IPS DF 4.7 (cell line): Measurements from ENCODE around the gene FSIP2.
A peak's percentile ranks its signal among the peaks of the same experiment; 100 is the strongest.

Experiments
- DNase-seq: peaks from one replicate; pipeline ENCODE4 v3.0.0-alpha.2; 2013; ENCODE audit warnings: low spot score; ENCODE audit errors: extremely low read depth

Gene FSIP2, protein sequence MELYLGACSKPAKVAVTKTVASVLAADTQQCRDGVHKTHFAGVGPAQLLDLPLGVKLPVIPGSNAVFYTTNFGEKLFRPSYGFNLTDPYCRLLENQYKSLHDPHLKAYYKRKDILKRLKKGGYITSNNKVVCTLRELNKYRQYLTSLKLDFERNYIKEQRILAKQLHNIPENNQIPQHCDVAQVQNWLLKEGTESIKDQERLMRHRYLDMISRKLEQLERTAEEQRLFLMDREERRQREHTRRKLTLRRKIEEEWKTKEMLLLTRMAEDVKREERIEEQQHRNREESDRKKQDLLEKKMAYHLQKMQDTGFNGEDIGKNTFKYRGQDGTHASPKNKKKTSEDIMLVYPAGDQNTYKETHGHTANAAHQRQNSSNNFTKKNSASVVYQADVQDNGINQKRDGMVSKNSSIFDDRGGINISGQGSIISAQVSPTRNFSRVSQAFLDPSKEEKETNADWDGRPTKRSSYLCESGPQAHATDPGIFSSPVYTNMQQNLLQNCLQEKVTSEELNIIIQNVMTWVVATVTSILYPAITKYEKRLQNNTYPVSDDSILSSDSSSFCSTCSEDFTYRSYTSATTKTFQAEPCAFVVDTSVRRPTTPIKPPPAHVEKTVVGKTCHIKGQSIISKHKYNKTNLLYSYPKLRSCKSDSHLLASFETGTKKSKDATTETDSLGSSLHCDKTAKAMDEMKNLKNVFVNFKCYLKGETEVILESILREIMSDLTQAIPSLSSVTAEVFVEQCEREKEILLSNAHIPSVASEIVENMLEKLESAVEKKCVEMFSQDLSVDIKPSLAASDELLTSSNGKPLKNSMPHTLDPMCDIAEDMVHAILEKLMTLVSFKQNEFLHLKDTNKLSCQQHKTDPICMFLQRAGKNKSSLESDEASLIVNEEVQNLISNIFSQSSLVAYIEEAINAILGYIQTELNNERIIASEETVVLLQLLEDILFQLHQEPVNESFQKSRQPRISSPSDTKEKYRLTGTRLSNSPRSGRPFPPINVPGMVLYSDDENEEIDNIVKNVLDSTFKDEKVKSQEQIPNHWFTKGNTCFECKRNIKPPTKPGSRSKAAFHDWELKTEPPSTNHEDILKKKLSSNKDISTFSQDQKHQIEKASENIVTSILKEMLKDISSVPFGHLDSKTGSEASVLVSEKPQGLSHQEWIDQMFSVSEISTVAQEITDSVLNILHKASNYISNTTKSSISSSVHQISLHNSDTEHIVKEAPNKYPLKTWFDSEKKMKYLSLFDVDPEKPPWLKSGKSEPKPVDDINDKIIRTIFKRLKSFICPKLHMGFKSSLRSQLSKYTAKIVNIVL (N-terminal part only)

DNA sequence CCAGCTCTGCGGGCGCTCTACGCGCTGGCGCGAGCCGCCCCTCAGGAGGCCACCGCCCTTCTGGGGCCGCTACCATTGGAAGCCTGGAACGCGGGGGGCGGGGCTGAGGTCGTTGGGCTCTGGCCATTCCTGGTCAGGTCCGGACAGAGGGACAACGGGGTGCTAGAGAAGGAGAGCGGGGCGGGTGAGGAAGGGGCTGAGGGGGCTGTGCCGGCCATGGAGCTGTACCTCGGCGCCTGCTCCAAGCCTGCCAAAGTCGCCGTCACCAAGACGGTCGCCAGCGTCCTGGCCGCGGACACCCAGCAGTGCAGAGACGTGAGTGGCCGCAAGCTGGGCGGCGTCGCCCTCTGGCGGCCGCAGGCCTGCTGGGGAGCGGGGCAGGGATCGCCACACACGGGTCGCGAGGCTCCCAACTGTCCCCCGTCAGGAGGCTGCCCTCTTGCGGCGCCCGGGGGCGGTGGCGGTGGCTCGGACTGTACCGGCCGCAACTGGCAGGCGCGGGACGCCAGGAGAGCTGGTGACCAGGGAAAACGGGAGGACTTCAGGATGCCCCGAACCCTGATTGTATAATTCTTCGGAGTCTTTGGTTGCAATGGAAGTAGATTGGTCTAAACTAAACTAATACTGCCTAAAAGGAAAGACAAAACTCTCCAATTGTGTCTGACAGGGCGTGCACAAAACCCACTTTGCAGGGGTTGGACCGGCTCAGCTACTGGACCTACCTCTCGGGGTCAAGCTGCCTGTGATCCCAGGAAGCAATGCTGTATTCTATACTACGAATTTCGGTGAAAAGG, at the start of gene FSIP2:
Gene FSIP2 (plus strand): TSS at position 126 of the 794 bp plus-strand sequence. CDS start 91 bp downstream, at position 217.
- DNase-seq, result peak; percentile 81

DNA sequence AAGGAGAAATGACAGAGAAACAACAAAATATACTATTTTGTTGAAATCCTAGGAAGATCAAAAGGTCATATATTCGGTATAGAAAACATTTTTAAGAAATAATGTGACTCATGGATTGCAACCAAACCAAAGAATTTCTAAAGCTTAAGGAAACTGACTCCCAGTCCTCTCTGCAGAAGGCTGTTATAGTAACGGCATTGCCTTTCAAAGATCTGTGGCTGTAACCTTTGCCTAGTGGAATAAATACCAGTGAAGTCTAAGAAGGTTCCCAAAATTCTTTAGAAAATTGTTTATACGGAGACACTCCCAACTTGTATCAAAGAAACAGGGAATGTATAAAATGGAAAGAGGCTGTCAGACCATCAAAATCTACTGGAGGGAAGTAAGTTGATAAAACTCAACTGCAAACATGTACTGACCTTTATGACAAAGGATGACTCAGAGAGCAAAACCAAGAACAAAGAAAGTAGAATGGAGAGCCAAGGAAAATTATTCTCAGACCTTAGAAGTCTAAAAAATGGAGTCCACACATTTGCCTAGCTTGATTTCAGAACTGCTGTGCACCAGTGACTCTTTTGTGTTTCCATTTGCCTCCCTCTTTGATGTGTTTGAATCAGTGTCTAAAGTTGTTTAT, 48.6 kb upstream of the FSIP2 start:
- DNase-seq, result no peak

DNA sequence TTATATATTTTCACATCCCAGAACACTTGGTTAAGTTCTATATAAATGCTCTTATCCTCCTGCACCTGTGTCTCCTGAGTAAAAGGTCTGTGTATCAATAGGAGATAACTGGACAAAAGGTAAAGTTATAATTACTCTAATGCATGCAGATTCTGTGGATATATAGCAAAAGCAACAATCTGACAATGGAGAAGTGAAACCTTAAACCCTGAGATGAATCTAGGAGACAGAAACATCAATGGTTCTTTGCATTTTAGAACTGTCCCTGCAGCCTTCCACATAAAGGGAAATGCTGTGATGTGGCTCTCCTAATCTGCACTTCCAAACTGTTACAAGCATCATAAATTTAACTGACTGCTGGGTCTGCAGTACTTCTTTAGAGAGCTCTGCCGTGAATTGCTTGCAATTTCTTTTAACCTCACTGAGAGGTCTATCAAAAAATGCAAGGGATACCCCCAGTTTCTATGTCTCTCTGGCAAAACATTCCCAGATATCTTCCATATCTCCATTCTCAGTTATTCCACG, 42.8 kb upstream of the FSIP2 start:
- DNase-seq, result no peak

DNA sequence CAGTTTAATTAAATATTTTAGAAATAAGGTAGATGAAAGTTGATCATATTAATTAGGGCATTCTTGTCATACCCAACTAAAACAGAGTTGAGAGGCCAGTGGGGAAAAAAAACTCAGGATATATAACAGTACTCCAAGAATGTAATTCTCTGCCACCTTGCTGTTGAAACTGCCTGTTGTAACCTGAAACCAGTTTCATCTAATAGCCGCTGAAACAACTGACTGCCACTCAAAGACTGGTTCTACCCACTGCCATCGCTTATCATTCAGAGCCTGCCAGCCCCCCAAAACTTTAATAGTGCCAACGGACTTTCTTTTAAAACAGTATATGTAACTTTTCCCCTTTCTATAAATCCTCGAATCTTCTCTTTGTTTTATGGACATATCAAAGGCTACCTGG, 37.7 kb upstream of the FSIP2 start:
- no peak for DNase-seq

DNA sequence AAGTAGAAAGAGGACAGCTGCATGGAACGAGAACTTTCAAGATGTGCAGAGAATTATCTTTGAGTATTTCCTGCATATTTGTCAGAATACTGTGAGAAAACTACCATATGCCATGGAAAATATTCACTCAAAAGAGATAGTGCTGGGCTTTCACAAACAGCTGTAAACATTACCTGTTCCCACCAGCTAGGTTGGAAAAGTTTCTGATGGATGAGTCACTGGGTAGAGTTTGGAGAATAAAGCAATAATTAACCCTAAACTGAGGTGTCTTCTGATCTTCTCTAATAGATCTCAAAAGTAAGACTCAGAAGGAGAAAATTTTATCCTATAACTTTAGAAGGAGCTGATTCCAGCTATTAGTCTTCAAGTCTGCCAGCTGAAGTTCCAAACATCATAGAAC, 3.9 kb upstream of the FSIP2 start:
- DNase-seq, result no peak

DNA sequence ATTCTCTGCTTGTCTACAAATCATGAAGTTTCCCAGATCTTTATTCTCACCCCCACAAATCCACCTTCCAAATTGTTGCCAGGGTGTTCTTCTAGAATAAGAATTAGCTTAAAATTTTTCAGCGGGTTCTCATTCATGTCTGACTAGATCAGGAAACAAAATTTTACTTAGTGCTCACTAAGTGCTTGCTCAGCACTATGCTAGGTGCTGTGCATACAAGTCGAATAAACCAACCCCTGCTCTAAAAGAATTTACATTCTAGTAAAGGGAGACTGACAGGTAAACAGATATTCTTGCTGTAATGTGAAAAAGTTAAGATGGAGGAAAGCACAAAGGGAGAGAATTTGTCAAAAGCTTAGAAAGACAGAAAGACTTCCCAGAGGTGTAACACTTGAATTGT, 2.4 kb upstream of the FSIP2 start:
- DNase-seq, result no peak

DNA sequence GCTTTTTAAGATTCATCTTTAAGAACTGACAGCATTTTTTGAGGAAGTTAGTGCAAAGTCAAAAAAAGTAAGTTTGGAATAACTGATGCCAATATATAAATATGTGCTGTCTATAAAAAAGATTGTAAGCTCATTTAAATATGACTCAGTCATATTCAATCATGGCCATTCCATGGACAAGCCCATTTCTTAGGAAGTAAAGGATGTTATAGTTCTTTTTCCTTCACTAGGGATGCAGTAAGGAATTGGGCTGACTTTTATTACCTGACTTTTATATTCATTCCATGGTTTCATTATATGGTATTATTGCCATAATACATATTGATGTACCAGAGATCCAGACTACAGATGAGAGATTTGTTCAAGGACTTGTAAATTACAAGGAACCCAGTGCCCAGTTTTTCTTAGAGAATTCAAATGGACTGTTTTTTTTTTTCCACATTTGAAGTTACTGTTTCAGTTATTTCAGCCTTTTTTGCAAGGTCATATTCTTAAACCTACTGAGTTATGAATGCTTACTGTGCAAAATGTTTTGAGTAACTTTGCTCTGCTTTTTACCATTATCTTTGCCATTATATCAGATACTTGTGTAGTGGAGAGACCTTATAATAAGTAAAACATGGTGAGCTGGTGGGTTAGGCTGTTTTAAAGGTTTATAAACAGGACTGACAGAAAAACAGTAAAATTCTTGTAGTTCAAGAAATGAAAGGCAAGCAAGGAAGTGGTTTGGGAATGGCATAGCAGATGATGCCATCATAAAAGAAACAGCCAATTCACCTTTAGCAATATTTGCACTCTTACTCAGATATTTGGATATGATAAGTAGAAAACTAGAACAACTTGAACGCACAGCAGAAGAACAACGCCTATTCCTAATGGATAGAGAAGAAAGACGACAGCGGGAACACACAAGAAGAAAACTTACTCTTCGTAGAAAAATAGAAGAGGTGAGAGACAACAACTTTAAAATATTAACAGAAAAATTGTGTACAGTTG, 7.6 kb downstream of the FSIP2 start:
- no peak for DNase-seq

DNA sequence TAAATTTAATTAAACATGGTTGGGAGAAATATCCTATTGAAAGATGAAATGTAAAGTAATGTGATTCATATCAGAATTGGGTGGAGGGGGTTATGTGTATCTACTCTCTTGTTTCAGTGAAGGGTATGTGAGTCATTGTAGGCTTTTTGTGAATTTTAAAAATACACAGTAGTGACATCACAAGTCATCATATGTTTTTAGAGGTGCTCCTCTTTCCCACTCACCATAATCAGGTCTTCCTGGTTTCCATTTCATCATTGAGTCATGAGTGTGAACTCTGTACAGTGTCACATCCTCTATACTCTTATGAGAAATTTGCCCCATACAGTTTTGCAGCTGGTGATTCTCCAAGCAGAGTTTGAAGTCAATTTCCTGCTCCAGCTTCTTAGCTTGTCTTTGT, 18.8 kb downstream of the FSIP2 start:
- DNase-seq, result no peak

DNA sequence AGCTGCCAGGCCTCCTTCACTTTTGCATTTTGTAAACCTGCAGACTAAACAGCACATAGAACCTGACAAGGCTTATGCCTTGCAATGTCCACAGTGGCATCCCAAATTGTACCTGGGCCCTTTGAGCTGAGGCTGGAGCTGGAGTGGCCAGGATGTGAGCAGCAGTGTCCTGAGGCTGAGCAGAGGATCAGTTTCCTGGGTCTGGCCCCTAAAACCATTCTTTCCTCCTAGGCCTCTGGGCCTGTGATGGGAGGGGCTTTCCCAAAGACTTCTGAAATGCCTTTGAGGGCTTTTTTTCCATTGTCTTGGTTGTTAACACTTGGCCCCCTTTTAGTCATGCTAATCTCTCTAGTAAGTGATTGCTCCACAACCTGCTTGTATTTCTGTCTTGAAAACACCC, 32.8 kb downstream of the FSIP2 start:
- DNase-seq, result no peak

DNA sequence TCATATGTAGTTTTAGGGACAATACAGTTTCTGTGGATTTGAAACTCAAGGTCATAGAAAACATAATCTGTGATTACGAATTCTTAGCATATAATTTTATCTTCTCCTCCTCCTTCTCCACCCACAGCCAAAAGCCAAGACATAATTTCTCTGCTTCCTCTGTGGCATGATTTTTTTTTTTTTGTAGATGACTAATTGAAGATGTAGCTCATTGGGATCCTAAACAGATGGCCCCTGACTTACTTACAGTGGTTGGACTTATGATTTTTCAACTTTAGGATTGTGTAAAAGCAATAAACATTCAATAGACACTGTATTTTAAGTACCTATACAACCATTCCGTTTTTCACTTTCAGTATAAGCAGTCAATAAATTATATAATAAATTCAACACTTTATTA, 42.3 kb downstream of the FSIP2 start:
- DNase-seq, result no peak

DNA sequence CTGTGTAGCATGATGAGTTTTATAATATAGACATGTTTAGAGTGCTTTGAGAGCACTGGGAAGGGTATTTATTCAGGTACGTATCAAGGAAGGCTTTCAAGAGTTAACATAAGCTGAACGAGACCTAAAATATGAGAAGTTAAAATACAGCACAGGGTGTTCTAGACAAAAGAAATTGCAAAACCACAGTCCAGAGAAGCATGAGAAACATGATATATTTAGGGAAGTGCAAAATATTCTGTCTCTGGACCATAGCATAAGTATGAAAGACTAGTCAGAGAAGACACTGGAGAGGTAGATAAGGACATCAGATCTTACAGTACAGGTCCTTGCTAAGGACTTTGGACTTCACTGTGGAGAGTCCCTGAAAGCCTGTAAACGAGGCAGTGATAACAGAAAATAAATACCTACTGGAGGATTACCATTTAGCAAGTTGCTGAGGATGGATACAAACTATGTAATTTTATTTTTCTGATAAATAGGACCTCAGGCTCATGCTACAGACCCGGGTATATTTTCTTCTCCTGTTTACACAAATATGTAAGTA, 43.7 kb downstream of the FSIP2 start:
- DNase-seq, result no peak

DNA sequence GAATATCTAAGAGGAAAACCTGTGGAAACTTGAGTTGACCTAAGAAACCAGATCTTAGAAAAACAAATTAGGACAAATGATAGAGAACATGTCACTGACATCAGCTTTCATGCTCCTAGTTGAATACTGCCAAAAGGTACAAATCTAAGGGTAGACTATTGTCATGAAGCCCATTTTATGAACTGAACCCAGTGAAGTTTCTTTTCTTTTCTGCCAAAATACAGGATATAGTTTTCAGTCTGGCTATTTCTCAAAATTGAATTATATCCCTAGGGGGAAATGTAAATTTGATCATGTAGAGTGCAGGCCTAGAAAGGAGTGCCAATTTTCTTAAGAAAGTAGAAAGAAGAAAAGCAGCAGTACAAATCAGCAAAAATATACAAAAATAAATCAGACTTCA, 46.6 kb downstream of the FSIP2 start:
- DNase-seq, result no peak

DNA sequence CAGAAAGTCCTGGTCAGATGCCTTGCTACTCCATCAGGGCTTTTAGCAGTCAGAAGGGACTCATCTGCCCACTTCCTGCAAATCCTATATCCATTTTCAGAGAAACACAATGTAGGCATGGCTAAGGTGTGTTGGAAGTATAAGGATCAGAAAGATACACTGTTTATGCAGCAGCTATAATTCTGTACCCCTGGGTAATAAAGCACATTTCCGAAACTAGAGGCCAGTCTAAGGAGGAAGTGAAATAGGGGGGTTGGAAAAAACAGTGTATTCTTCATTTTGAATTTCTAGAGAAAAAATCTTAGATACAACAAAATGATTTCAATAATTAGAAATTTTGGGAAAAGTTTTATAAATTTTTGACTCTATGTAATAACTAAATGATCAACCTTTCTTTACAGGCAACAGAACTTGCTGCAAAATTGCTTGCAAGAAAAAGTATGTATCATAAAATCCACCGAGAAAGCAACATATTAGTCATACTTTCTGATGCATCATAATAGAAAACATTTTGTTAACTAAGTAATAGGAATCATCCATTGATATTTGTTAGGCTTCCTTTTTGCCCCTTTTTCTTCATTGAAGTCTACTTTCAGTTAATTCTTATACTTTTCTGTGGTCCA, 47.4 kb downstream of the FSIP2 start:
- DNase-seq, result no peak

DNA sequence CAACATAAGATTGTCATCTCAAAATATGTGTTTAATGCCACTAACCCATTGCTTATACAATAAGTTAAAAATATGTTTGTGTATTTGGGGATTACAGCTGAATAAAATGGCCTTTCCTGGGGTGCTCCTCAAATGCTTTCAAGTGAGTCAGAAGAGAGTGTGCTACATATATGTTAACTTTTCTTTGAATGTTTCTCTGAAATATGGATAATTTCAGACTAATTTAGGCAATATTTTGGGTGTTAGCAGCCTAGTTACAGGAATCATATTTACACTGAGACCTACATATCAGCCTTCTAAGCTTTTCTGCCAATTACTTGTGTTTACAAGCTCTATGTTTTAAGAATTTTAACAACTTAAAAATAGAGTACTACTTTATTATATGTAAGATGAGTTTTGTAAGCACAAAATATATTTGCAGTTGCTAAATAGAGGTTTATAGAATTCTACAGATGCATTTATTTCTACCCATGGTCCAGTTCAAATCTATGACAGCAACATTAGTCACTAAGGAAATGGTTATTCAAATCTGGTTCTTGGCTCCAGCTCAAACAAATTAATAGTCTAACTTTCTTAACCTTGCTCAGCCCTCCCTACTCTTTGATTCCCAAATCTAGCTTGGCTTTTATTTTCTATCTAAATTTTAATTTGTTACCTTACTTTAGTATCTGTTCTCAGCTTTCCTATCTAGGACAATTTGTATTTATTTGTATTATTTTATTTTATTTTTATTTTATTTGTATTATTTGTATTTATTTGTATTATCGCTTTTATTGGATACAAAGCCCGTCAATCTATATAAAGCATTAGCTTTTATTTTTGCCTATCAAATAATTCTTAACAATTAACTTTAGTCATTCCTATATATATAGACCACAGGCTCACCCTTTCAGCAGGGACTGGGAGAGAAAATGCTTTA, 48.9 kb downstream of the FSIP2 start:
- no peak for DNase-seq

DNA sequence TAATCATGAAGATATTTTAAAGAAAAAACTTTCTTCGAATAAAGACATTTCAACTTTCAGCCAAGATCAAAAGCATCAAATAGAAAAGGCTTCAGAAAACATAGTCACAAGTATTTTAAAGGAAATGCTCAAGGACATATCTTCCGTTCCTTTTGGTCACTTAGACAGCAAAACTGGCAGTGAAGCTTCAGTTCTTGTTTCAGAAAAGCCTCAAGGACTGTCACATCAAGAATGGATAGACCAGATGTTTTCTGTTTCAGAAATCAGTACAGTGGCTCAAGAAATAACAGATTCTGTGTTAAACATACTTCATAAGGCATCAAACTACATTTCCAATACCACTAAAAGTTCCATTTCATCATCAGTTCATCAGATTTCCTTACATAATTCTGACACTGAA, 51.8 kb downstream of the FSIP2 start:
- DNase-seq, result no peak

DNA sequence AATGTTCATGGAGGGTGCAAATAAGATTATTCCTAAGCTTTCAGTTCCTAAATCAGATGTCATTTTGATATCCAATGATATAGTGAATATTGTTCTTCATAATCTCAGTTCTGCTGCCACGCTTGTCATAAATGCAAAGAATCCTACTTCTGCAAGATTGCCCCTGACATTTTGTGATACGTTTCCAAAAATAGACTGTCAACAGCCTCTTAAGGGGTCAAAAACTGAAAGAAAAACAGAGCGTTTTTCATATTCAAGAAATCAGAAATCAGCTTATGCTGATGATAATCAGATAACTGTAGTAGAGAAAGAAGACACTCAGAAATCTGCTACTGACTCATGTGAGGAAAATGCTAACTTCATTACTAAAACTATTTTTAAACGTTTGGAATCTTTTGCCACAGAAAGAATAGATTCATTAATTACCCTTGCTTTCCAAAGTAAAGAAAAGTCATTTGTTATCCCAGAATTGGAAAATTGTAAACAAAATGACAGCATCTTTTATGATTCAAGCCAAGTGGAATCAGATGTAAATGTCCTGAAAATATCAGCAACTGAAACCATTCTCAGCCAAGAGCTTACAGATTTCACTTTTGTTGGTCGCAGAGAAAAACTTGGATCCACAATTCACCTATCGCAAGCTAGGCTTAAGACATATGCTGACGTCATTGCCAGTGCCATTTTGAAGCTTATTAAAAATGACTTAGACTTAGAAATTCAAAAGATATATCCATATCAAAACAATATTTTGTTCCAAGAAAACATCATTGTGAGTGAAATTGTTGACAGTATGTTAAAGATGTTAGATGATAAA, 55.1 kb downstream of the FSIP2 start:
- DNase-seq, result no peak
